Right lobe of liver (tissue), 4 donors: ENCODE data around the gene RBMY1F.
"Not testable (repeated sequence)": the region's sequence is repeated elsewhere in the genome, so short reads cannot be mapped to it uniquely, and the experiment has no call there.

ENCODE experiments used
- POLR2A ChIP-seq: fragments of 450-650 bp; IDR thresholded peaks from one replicate; pipeline ENCODE4 v1.6.1; 2017; ENCODE audit warnings: antibody characterized with exemption, mild to moderate bottlenecking
- TF ChIP-seq, protein P1 (sequence below), 4 donors: fragments of 200-600 bp in 3 of 4; fragments of 450-650 bp in 1 of 4; IDR thresholded peaks; one replicate each; pipeline versions ENCODE4 v1.5.1 to v1.8.0; 2016 to 2022; ENCODE audit warnings: antibody characterized with exemption in 4 of 4, mild to moderate bottlenecking in 2 of 4
- donor health status: DM: no; HTN: no; CAD: no.
- donor health status: DM: no; HTN: no; CAD: no.
- donor health status: DM: no; HTN: yes; CAD: no.

DNA sequence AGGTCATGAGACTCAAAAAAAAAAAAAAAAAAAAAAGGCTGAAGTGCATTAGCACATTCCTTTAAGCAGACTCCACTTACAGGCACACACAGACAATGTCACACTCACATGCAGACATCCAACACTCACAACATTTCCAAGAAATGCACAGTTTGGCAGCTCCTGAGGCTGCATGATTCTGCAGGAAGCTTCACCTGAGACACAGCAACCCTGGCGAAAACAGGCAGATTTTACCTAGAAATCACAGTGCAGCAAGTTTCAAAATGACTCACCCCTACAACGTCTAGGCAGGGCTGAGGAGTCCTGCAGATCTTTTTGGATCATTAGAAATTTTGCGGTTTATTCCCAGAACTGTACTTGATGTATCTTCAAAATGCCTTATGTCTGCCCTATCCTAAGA lies 48.0 kb downstream of the RBMY1F start:
- TF ChIP-seq, protein P1, sequence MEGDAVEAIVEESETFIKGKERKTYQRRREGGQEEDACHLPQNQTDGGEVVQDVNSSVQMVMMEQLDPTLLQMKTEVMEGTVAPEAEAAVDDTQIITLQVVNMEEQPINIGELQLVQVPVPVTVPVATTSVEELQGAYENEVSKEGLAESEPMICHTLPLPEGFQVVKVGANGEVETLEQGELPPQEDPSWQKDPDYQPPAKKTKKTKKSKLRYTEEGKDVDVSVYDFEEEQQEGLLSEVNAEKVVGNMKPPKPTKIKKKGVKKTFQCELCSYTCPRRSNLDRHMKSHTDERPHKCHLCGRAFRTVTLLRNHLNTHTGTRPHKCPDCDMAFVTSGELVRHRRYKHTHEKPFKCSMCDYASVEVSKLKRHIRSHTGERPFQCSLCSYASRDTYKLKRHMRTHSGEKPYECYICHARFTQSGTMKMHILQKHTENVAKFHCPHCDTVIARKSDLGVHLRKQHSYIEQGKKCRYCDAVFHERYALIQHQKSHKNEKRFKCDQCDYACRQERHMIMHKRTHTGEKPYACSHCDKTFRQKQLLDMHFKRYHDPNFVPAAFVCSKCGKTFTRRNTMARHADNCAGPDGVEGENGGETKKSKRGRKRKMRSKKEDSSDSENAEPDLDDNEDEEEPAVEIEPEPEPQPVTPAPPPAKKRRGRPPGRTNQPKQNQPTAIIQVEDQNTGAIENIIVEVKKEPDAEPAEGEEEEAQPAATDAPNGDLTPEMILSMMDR (IDR thresholded peaks at IDR 0.05), result not testable (repeated sequence)
- TF ChIP-seq POLR2A, result not testable (repeated sequence)
